Panc1 (cell line): ENCODE measurements around the gene KIF26A.

Experiments used
- POLR2AphosphoS5 ChIP-seq: IDR thresholded peaks from 2 replicates; pipeline ENCODE4 v1.6.1; 2012; ENCODE audit warnings: mild to moderate bottlenecking, low read depth, low read length, moderate library complexity
- SIN3A ChIP-seq: IDR thresholded peaks from 2 replicates; pipeline ENCODE4 v1.6.1; 2012; ENCODE audit warnings: low read depth, mild to moderate bottlenecking, low read length, moderate library complexity, borderline replicate concordance; ENCODE audit not compliant: insufficient read depth
- TCF7L2 ChIP-seq: IDR thresholded peaks from 2 replicates; pipeline ENCODE4 v1.6.1; 2011; ENCODE audit warnings: mild to moderate bottlenecking, low read depth, low read length, inconsistent platforms
- TF ChIP-seq, protein P1 (sequence below): fragments of 450-650 bp; IDR thresholded peaks from 2 replicates; pipeline ENCODE4 v1.5.1; 2017; ENCODE audit warnings: mild to moderate bottlenecking
- TF ChIP-seq, protein P2 (sequence below), 2 experiments: IDR thresholded peaks; 2 replicates each; pipeline ENCODE4 v1.6.1; 2011 to 2012; ENCODE audit warnings: low read depth in 2 of 2, control low read depth in 1 of 2, low read length in 1 of 2, mild to moderate bottlenecking in 1 of 2, moderate library complexity in 1 of 2; ENCODE audit not compliant: insufficient read depth in 1 of 2

DNA sequence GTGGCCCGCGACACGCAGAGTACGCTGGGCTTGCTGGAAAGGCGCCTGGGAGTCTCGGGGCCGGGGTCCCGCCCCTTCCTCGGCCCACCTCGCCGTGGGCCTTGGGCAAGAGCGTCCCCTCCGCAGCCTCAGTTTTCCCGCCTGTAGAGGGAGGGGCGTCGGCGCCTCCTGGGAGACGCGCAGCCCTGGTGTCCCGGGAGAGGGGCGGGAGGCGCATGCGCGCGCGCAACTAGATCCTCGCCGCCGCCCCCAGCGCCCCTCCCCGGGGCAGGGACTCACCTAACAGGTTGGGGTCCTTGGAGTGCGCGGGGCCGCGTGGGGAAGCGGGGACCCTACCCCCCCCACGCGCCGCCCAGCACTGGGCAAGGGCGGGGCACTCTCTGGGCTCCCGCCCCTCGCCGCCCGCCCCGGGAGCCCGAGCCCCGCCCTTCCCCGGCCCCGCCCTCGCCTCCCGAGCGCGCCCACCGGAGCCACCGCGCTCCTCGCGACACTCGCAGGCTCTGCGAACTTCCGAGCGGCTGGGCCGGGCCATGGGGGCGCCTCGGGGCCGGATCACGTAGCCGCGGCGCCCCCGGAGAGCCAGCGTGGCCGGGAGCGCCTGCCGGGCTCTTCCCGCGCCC lies at the start of gene KIF26A:
- TF ChIP-seq POLR2AphosphoS5 (no peak), SIN3A (no peak), TCF7L2 (no peak)
- TF ChIP-seq, protein P1, sequence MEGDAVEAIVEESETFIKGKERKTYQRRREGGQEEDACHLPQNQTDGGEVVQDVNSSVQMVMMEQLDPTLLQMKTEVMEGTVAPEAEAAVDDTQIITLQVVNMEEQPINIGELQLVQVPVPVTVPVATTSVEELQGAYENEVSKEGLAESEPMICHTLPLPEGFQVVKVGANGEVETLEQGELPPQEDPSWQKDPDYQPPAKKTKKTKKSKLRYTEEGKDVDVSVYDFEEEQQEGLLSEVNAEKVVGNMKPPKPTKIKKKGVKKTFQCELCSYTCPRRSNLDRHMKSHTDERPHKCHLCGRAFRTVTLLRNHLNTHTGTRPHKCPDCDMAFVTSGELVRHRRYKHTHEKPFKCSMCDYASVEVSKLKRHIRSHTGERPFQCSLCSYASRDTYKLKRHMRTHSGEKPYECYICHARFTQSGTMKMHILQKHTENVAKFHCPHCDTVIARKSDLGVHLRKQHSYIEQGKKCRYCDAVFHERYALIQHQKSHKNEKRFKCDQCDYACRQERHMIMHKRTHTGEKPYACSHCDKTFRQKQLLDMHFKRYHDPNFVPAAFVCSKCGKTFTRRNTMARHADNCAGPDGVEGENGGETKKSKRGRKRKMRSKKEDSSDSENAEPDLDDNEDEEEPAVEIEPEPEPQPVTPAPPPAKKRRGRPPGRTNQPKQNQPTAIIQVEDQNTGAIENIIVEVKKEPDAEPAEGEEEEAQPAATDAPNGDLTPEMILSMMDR: no peak
- TF ChIP-seq, protein P2, sequence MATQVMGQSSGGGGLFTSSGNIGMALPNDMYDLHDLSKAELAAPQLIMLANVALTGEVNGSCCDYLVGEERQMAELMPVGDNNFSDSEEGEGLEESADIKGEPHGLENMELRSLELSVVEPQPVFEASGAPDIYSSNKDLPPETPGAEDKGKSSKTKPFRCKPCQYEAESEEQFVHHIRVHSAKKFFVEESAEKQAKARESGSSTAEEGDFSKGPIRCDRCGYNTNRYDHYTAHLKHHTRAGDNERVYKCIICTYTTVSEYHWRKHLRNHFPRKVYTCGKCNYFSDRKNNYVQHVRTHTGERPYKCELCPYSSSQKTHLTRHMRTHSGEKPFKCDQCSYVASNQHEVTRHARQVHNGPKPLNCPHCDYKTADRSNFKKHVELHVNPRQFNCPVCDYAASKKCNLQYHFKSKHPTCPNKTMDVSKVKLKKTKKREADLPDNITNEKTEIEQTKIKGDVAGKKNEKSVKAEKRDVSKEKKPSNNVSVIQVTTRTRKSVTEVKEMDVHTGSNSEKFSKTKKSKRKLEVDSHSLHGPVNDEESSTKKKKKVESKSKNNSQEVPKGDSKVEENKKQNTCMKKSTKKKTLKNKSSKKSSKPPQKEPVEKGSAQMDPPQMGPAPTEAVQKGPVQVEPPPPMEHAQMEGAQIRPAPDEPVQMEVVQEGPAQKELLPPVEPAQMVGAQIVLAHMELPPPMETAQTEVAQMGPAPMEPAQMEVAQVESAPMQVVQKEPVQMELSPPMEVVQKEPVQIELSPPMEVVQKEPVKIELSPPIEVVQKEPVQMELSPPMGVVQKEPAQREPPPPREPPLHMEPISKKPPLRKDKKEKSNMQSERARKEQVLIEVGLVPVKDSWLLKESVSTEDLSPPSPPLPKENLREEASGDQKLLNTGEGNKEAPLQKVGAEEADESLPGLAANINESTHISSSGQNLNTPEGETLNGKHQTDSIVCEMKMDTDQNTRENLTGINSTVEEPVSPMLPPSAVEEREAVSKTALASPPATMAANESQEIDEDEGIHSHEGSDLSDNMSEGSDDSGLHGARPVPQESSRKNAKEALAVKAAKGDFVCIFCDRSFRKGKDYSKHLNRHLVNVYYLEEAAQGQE (IDR thresholded peaks at IDR 0.05; ENCODE audit: insufficient read depth in 1 of 2, low read depth in 2 of 2, low read length in 1 of 2): no peak
